Measurements from ENCODE around the gene SPDYE6.
"Not testable (repeated sequence)": the region's sequence is repeated elsewhere in the genome, so short reads cannot be mapped to it uniquely, and the experiment has no call there.

Gene SPDYE6

GRCh38 chr7:102327183-102327582, 29.1 kb downstream of the SPDYE6 start:
- H3K9ac ChIP-seq (ENCODE audit: low read length); H3K27ac ChIP-seq (ENCODE audit: low read length); H3K4me1 ChIP-seq (ENCODE audit: low read length); H3K4me2 ChIP-seq (ENCODE audit: low read length); H4K20me1 ChIP-seq (ENCODE audit: insufficient read depth, low read length); H3K4me3 ChIP-seq (ENCODE audit: low read length); H3K27me3 ChIP-seq (ENCODE audit: low read depth, low read length); H3K79me2 ChIP-seq (ENCODE audit: low read length); H3K36me3 ChIP-seq (replicated peaks; ENCODE audit: low read depth, low read length); H3K9me3 ChIP-seq (ENCODE audit: insufficient read depth, low read length); H2AFZ ChIP-seq (ENCODE audit: low read depth, low read length): not testable (repeated sequence)

DNA sequence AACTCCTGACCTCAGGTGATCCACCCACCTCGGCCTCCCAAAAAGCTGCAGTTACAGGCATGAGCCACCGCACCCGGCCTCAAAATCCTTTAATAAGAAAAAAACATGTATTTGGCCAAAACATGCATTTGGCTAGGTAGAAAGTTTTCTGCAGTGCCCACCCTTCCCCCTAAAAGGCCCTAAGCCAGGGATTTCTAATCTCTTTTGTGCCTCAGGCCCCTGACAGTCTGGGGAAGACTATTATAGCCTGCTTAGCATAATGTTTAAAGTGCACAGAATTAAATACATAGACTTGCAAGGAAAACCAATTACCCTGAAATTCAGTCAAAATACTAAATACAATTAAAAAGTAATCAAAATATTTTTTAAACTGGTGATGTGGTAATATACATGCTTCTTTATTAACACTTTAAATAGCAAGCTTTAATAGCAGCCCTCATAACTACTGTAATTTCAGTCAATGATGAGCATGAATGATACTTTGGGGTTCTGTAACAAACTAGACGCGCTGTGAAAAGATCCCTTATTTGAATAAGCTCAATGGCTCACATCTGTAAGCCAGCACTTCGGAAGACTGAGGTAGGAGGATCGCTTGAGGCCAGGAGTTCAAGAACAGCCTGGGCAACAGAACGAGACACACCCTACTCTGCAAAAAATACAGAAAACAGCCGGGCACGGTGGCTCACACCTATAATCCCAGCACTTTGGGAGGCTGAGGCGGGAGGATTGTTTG, 29.9 kb downstream of the SPDYE6 start:
- Histone ChIP-seq H4K20me1 (ENCODE audit: insufficient read depth, low read length) (no peaks in the 10 kb centered on the region), H3K27me3 (ENCODE audit: low read depth, low read length) (peaks cover 3% of the 10 kb centered on the region; the same call in 1 of the 2 replicates), H3K4me1 (ENCODE audit: low read length) (no peaks in the 10 kb centered on the region), H3K9me3 (ENCODE audit: insufficient read depth, low read length) (peaks cover 3% of the 10 kb centered on the region; the same call in 1 of the 2 replicates), H3K4me2 (ENCODE audit: low read length) (no peak overlapping the region), H2AFZ (ENCODE audit: low read depth, low read length) (no peak overlapping the region), H3K4me3 (ENCODE audit: low read length) (no peak overlapping the region), H3K79me2 (ENCODE audit: low read length) (no peaks in the 10 kb centered on the region), H3K9ac (ENCODE audit: low read length) (no peak overlapping the region), H3K36me3 (replicated peaks; ENCODE audit: low read depth, low read length) (no peaks in the 10 kb centered on the region), H3K27ac (ENCODE audit: low read length) (no peak overlapping the region)
- TF ChIP-seq EZH2phosphoT487 (IDR thresholded peaks at IDR 0.05; ENCODE audit: low read depth) (no peak), CTCF (IDR thresholded peaks at IDR 0.05; ENCODE audit: low read depth, low read length) (no peak)

DNA sequence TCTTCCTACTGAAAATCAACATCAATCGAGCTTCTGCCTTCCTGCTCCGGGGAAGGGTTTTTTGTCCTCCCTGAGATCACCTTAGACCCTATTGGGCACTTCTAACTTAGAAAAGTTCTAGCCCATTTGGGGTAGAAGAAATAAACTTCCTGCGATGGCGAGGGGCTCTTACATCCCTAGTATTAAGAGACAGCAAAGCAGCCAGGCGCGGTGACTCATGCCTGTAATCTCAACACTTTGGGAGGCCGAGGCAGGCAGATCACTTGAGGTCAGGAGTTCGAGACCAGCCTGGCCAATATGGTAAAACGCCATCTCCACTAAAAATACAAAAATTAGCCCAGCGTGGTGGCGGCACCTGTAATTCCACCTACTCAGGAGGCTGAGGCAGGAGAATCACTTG, 31.1 kb downstream of the SPDYE6 start:
- H3K27me3 ChIP-seq (ENCODE audit: low read depth, low read length); H2AFZ ChIP-seq (ENCODE audit: low read depth, low read length); H3K4me2 ChIP-seq (ENCODE audit: low read length); H3K36me3 ChIP-seq (replicated peaks; ENCODE audit: low read depth, low read length); H3K4me3 ChIP-seq (ENCODE audit: low read length); H3K9me3 ChIP-seq (ENCODE audit: insufficient read depth, low read length); H3K4me1 ChIP-seq (ENCODE audit: low read length); H4K20me1 ChIP-seq (ENCODE audit: insufficient read depth, low read length); H3K9ac ChIP-seq (ENCODE audit: low read length); H3K27ac ChIP-seq (ENCODE audit: low read length); H3K79me2 ChIP-seq (ENCODE audit: low read length): not testable (repeated sequence)

GRCh38 chr7:102323914-102324195, 32.4 kb downstream of the SPDYE6 start:
- H3K36me3 ChIP-seq (replicated peaks; ENCODE audit: low read depth, low read length), result no peaks in the 10 kb centered on the region
- no peaks in the 10 kb centered on the region for H3K4me1 ChIP-seq (ENCODE audit: low read length)
- H3K9me3 ChIP-seq (ENCODE audit: insufficient read depth, low read length), result peaks cover 3% of the 10 kb centered on the region; the same call in 1 of the 2 replicates
- H4K20me1 ChIP-seq (ENCODE audit: insufficient read depth, low read length), result no peaks in the 10 kb centered on the region
- no peak overlapping the region for H3K4me2 ChIP-seq (ENCODE audit: low read length)
- no peak overlapping the region for H3K27ac ChIP-seq (ENCODE audit: low read length)
- no peaks in the 10 kb centered on the region for H3K79me2 ChIP-seq (ENCODE audit: low read length)
- H3K27me3 ChIP-seq (ENCODE audit: low read depth, low read length), result peaks cover 3% of the 10 kb centered on the region; the same call in 1 of the 2 replicates
- H3K4me3 ChIP-seq (ENCODE audit: low read length), result no peak overlapping the region
- H2AFZ ChIP-seq (ENCODE audit: low read depth, low read length), result no peak overlapping the region
- no peak overlapping the region for H3K9ac ChIP-seq (ENCODE audit: low read length)
- TF ChIP-seq EZH2phosphoT487 (IDR thresholded peaks at IDR 0.05; ENCODE audit: low read depth), result no peak
- TF ChIP-seq CTCF (IDR thresholded peaks at IDR 0.05; ENCODE audit: low read depth, low read length), result no peak

GRCh38 chr7:102322202-102322715, 34.0 kb downstream of the SPDYE6 start:
- Histone ChIP-seq H2AFZ (ENCODE audit: low read depth, low read length) (no peak overlapping the region), H3K79me2 (ENCODE audit: low read length) (no peaks in the 10 kb centered on the region), H3K36me3 (replicated peaks; ENCODE audit: low read depth, low read length) (no peaks in the 10 kb centered on the region), H3K27ac (ENCODE audit: low read length) (no peak overlapping the region), H3K4me1 (ENCODE audit: low read length) (no peaks in the 10 kb centered on the region), H3K9me3 (ENCODE audit: insufficient read depth, low read length) (no peaks in the 10 kb centered on the region), H3K4me3 (ENCODE audit: low read length) (no peak overlapping the region), H3K9ac (ENCODE audit: low read length) (no peak overlapping the region), H4K20me1 (ENCODE audit: insufficient read depth, low read length) (no peaks in the 10 kb centered on the region), H3K27me3 (ENCODE audit: low read depth, low read length) (peaks cover 3% of the 10 kb centered on the region; the same call in 1 of the 2 replicates), H3K4me2 (ENCODE audit: low read length) (no peak overlapping the region)
- TF ChIP-seq CTCF (IDR thresholded peaks at IDR 0.05; ENCODE audit: low read depth, low read length) (no peak), EZH2phosphoT487 (IDR thresholded peaks at IDR 0.05; ENCODE audit: low read depth) (no peak)

Data from OCI-LY3 (cell line).